GM21786 (cell line): ENCODE results near the gene TMTC2.

Source experiments
- ATAC-seq: cut with Tn5 transposase; IDR thresholded peaks from one replicate; pipeline ENCODE4 v1.9.1; 2021; ENCODE audit not compliant: unreplicated experiment

The TMTC2 gene

GRCh38 chr12:83172866-83173649 lies 486.4 kb downstream of the TMTC2 start:
- no peak for ATAC-seq

- ATAC-seq = no peak
These were observed 493.3 kb downstream of the TMTC2 start for GRCh38 chr12:83179999-83180398.

DNA sequence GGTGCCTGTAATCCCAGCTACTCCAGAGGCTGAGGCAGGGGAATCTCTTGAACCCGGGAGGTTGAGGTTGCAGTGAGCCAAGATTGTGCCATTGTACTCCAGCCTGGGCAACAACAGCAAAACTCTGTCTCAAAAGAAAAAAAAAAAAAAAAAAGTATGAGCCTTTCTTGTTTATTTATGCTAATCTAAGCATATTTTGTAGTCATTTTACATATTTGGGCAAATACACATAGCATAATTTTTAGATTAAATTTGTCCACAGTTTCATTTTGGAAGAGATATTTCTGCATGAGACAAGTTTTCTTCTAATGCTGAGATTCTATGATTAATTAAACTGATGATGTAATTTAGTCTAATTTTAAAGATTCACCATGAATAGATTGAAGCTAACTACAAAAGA lies 494.4 kb downstream of the TMTC2 start:
- no peak for ATAC-seq

DNA sequence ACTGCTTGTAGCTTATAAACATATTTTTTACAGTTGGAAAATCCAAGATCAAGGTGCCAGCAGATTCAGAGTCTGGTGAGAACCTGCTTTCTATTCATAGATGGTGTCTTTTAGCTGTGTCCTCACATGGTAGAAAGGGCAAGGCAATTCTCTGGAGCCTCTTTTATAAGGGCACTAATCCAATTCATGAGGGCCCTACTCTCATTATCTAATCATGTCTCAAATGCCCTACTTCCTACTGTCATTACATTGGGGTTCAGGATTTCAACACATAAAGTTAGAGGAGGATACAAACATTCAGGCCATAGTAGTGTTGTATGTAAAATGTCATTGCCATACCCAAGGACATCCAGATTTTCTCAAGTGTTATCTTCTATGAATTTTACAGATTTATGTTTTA lies 496.4 kb downstream of the TMTC2 start:
- ATAC-seq = no peak
